GM12872 (cell line): Measurements from ENCODE around the gene ASAP3.

Source experiments
- CTCF ChIP-seq: IDR thresholded peaks from 3 replicates; pipeline ENCODE4 v1.5.1; 2011; ENCODE audit warnings: low read depth, mild to moderate bottlenecking, low read length, moderate library complexity; ENCODE audit not compliant: insufficient read depth

ASAP3 gene

GRCh38 chr1:23421753-23422240 is 62.2 kb downstream of the ASAP3 start:
- TF ChIP-seq CTCF, result no peak

GRCh38 chr1:23421343-23421742 is 62.6 kb downstream of the ASAP3 start:
- no peak for TF ChIP-seq CTCF

DNA sequence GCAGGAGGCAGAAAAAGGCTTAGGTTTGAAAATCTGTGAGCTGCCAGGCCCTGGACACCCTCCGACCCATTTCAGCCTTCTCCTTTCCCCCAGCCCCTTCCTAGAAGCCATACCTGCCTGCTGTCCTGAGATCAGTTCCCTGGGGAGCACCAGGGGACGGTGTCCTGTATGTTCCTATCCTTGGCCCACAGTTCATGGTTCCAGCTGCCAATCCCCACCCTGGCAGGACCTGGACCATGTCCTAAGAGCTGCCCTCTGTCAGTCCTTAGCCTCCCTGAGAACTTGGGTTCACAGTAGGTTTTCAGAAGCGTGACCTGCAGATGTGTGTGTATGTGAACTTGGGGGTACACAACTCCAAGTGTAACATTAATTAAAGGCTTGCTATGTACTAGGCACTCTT is 63.2 kb downstream of the ASAP3 start:
- TF ChIP-seq CTCF, result no peak

DNA sequence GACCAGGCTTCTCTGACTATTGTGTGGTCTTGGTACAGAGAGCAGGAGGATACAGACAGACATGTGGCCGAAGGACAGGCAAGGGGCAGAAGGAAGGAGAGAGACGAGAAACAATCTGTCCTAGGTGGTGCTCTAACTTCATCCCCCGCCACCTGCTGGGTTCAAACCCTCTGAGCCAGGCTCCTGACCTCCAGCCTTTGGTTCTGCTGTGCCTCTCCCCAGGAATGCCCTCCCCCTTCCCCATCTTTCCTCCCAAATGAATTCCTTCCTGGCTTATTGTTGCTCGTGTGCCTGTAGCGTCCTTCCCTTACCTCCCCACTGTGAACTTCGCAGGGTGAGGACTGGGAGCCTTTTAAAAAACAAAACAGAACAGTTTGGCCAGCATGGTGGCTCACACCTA is 64.8 kb downstream of the ASAP3 start:
- no peak for TF ChIP-seq CTCF

DNA sequence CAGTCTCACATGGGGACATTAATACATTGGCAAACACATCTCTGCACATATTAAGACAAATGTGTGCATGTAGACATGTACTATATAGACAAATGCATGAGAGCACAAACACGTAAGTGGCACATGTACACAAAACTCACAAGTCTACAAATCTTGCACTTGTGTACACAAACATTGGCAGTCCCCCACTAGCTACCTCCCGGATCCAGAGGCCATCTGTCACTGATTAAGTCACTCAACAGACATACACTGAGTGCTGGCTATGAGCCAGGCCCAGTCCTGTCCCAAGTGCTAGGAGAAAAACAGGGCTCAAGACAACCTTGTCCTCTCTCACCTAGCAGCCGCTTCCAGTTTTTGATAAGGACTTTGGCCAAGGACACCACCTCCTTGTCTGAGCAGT is 66.4 kb downstream of the ASAP3 start:
- no peak for TF ChIP-seq CTCF

DNA sequence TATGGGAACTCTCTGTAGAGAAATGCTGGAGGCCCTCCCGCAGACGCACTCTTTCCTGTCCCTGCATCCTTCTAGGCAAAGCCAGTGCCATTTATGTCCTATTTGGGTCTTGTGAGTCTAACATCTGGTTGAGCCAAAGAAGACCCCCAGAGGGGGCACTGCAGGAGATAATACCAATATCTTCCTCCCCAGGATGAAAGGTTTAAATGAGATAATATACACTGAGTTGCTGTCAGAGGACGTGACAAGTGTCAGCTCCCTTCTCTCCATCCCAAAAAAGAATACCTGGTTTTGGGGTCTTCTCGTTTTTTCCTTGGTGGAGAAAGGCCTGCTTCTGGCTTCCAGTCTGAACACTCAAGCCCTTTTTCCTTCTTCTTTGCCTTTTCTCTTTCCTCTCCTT is 67.0 kb downstream of the ASAP3 start:
- TF ChIP-seq CTCF, result no peak

- TF ChIP-seq CTCF, result no peak
Observed at GRCh38 chr1:23408797-23409290, 75.1 kb downstream of the ASAP3 start.
